PC-9 (cell line): ENCODE results near the gene MPST. TPM values are rescaled to one million over a fixed set of nuclear protein-coding genes. Genes with fewer than 3 reads are reported as not detected.

Experiments
- BruUV-seq: library from RNA; stranded (reverse); fragments of 400-500 nt; replicated peaks from 2 replicates; lab custom pipeline; 2021; lab: Mats Ljungman, UMichigan
- CTCF ChIA-PET: fragments of 300-600 bp; sonication (Branson Sonifier 250); formaldehyde crosslinking; loops from one replicate; lab custom pipeline; 2022; ENCODE audit warnings: antibody characterized with exemption; lab: Charles Lee
- POLR2A ChIA-PET: fragments of 300-600 bp; sonication (Branson Sonifier 250); formaldehyde crosslinking; loops from one replicate; lab custom pipeline; 2022; ENCODE audit warnings: antibody characterized with exemption; ENCODE audit not compliant: unreplicated experiment; lab: Charles Lee
- DNase-seq, 2 experiments: peaks; one replicate each; pipeline versions ENCODE4 v3.0.0 to v3.0.0-alpha.2; 2015 to 2022; ENCODE audit warnings: mixed read lengths in 1 of 2
- H2AFZ ChIP-seq: fragments of 200-600 bp; sonication (generic); 2 replicates; pipeline ENCODE4 v1.8.1; 2017; ENCODE audit warnings: antibody characterized with exemption
- H3F3A ChIP-seq: fragments of 200-600 bp; sonication (generic); 2 replicates; pipeline ENCODE4 v1.8.1; 2017; ENCODE audit warnings: antibody characterized with exemption, mild to moderate bottlenecking, low read depth; ENCODE audit not compliant: insufficient read depth
- H3K27ac ChIP-seq: fragments of 200-600 bp; sonication (generic); 2 replicates; pipeline ENCODE4 v1.6.1; 2016; ENCODE audit warnings: mixed run types
- H3K27me3 ChIP-seq: fragments of 200-600 bp; sonication (generic); 2 replicates; pipeline ENCODE4 v1.6.1; 2016; ENCODE audit warnings: low read depth, mixed run types; ENCODE audit not compliant: insufficient read depth
- H3K36me3 ChIP-seq: fragments of 200-600 bp; sonication (generic); 2 replicates; pipeline ENCODE4 v1.6.1; 2016; ENCODE audit warnings: low read depth, mixed run types
- H3K4me1 ChIP-seq: fragments of 200-600 bp; sonication (generic); replicated peaks from 2 replicates; pipeline ENCODE4 v1.6.1; 2016; ENCODE audit warnings: mixed run types; ENCODE audit not compliant: insufficient read depth
- H3K4me2 ChIP-seq: fragments of 200-600 bp; sonication (generic); 2 replicates; pipeline ENCODE4 v1.6.1; 2017; ENCODE audit warnings: mixed run types
- H3K4me3 ChIP-seq: fragments of 200-600 bp; sonication (generic); 2 replicates; pipeline ENCODE4 v1.6.1; 2016; ENCODE audit warnings: mixed run types
- H3K79me2 ChIP-seq: fragments of 200-600 bp; sonication (generic); 2 replicates; pipeline ENCODE4 v1.6.1; 2017; ENCODE audit warnings: low read depth, mixed run types
- H3K9me2 ChIP-seq: fragments of 200-600 bp; sonication (generic); 2 replicates; pipeline ENCODE4 v1.8.1; 2017; ENCODE audit warnings: mild to moderate bottlenecking; ENCODE audit not compliant: insufficient read depth
- H3K9me3 ChIP-seq: fragments of 200-600 bp; sonication (generic); 2 replicates; pipeline ENCODE4 v1.8.1; 2016; ENCODE audit warnings: low read depth; ENCODE audit not compliant: insufficient read depth
- H4K20me1 ChIP-seq: fragments of 200-600 bp; sonication (generic); 2 replicates; pipeline ENCODE4 v1.8.1; 2017; ENCODE audit not compliant: insufficient read depth
- CTCF ChIP-seq: fragments of 200-600 bp; sonication (generic); conservative IDR thresholded peaks from 2 replicates; pipeline ENCODE4 v1.6.1; 2017; ENCODE audit warnings: mixed run types, antibody characterized with exemption, mild to moderate bottlenecking, moderate library complexity
- EZH2 ChIP-seq: fragments of 200-600 bp; sonication (generic); IDR thresholded peaks from 2 replicates; pipeline ENCODE4 v1.8.0; 2017; ENCODE audit warnings: antibody characterized with exemption, low read depth
- intact Hi-C: fragments of 100-400 bp; cut with micrococcal nuclease; formaldehyde crosslinking; loops from one replicate; pipeline ENCODE4 v1.10.0; 2022; ENCODE audit not compliant: unreplicated experiment
- total RNA-seq: library from RNA; stranded (reverse); gene quantifications from 2 replicates; pipeline ENCODE4 v1.2.3, GENCODE V29; 2021

The MPST gene
- total RNA-seq, 1 experiment from 2014 or later: 75.9 TPM

GRCh38 chr22:36976606-36977005, 42.9 kb upstream of the MPST start:
- no peak overlapping the region for H3K27ac ChIP-seq
- CTCF ChIA-PET: interaction anchor here (1.4 to 2.2 kb wide), 3 partner anchors 105 to 430 kb away, joined by 5 to 17 read pairs (median 11); no protein-coding TSS in a partner anchor
- H3K4me1 ChIP-seq: peaks cover 5% of the 10 kb centered on the region
- H3K4me3 ChIP-seq: no peak overlapping the region
- no peak overlapping the region for H2AFZ ChIP-seq
- H3K36me3 ChIP-seq: no peaks in the 10 kb centered on the region
- H3F3A ChIP-seq: no peaks in the 10 kb centered on the region
- no peak for TF ChIP-seq CTCF
- TF ChIP-seq EZH2: no peak
- H4K20me1 ChIP-seq: no peaks in the 10 kb centered on the region
- no TSS peak for BruUV-seq
- no peaks in the 10 kb centered on the region for H3K9me2 ChIP-seq
- no peaks in the 10 kb centered on the region for H3K9me3 ChIP-seq
- intact Hi-C loops: loop anchor here (1.0 kb wide), 1 partner anchor 219 kb away; no protein-coding TSS in a partner anchor
- no peak for DNase-seq
- POLR2A ChIA-PET: interaction anchor here (0.5 kb wide), 1 partner anchor 393 kb away, joined by 9 read pairs; no protein-coding TSS in a partner anchor
- no peaks in the 10 kb centered on the region for H3K79me2 ChIP-seq
- no peak overlapping the region for H3K4me2 ChIP-seq
- H3K27me3 ChIP-seq: no peaks in the 10 kb centered on the region

GRCh38 chr22:36977401-36977861, 42.1 kb upstream of the MPST start:
- Histone ChIP-seq H2AFZ (peak overlapping the region; percentile 78), H3K27ac (no peak overlapping the region), H3K36me3 (no peaks in the 10 kb centered on the region), H4K20me1 (no peaks in the 10 kb centered on the region), H3K4me2 (peak overlapping the region; percentile 88), H3K27me3 (no peaks in the 10 kb centered on the region), H3K9me2 (no peaks in the 10 kb centered on the region), H3F3A (no peaks in the 10 kb centered on the region), H3K4me1 (peaks cover 5% of the 10 kb centered on the region), H3K9me3 (no peaks in the 10 kb centered on the region), H3K79me2 (no peaks in the 10 kb centered on the region), H3K4me3 (peak overlapping the region; percentile 51)
- no peak for TF ChIP-seq EZH2
- TF ChIP-seq CTCF: no peak
- POLR2A ChIA-PET: interaction anchor here (0.5 to 0.6 kb wide), 2 partner anchors 66 to 282 kb away, joined by 3 to 4 read pairs; no protein-coding TSS in a partner anchor
- DNase-seq: peak in 1 of 2 experiments; percentile 58
- intact Hi-C loops: loop anchor here (1.0 kb wide), 1 partner anchor 220 kb away; no protein-coding TSS in a partner anchor
- CTCF ChIA-PET: interaction anchor here (0.6 to 2.2 kb wide), 12 partner anchors 40 to 435 kb away, joined by 3 to 17 read pairs (median 6); partner anchors contain the start of gene IFT27
- BruUV-seq: no TSS peak

GRCh38 chr22:36977947-36978660, 41.4 kb upstream of the MPST start:
- Histone ChIP-seq H3K27ac (no peak overlapping the region), H3K4me2 (peak overlapping the region; percentile 88), H3K4me1 (peaks cover 5% of the 10 kb centered on the region), H3K79me2 (no peaks in the 10 kb centered on the region), H3K4me3 (peak overlapping the region; percentile 51), H3F3A (no peaks in the 10 kb centered on the region), H3K27me3 (no peaks in the 10 kb centered on the region), H3K36me3 (no peaks in the 10 kb centered on the region), H2AFZ (peak overlapping the region; percentile 78), H3K9me3 (no peaks in the 10 kb centered on the region), H4K20me1 (no peaks in the 10 kb centered on the region), H3K9me2 (no peaks in the 10 kb centered on the region)
- ChIA-PET POLR2A (interaction anchor here (0.5 kb wide), 1 partner anchor 283 kb away, joined by 4 read pairs; no protein-coding TSS in a partner anchor), CTCF (interaction anchor here (0.7 to 2.2 kb wide), 10 partner anchors 39 to 436 kb away, joined by 3 to 17 read pairs (median 6); partner anchors contain the start of gene IFT27)
- no peak for TF ChIP-seq EZH2
- peak; percentile 99 for TF ChIP-seq CTCF
- intact Hi-C loops: loop anchor here (1.0 kb wide), 6 partner anchors 105 to 432 kb away; no protein-coding TSS in a partner anchor
- DNase-seq: peak; percentile 72 to 87
- no TSS peak for BruUV-seq
